ENCODE measurements around the gene CLCNKB. TPM values are rescaled to one million over a fixed set of nuclear protein-coding genes. Genes with fewer than 3 reads are reported as not detected.
"Not testable (repeated sequence)": the region's sequence is repeated elsewhere in the genome, so short reads cannot be mapped to it uniquely, and the experiment has no call there.

Gene CLCNKB
- total RNA-seq, 1 donor from 2014 or later = not detected

DNA sequence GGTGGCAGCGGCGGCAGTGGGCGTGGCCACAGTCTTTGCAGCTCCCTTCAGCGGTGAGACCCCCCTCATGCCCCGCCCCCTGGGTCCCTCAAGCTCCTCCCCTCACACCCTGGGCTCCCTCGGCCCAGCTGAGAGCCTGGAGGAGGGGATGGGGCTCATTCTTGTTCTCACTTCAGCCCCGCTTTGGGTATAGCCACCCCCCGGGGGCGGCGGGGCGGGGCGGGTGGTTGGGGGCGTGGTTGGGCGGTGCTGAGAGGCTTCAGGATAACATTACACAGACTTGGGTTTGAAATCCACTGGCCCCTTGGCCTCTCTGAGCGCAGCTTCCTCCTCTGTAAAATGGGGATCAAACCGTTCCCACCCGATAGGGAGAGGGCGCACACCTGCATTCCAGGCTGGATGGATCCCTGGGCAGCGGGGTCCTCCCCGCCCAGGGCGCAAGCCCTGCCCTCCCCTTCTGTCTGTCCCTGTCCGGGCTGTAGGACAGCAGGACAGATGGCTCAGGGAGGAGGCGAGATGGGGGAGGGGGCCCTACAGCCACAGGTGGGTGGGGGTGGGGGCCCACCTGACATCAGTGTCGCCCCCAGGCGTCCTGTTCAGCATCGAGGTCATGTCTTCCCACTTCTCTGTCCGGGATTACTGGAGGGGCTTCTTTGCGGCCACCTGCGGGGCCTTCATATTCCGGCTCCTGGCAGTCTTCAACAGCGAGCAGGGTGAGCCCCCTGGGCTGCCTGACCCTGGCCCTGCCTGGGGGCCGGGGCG, 16.7 kb upstream of the CLCNKB start:
- DNase-seq (ENCODE audit: extremely low spot score in 2 of 2) = no peak
- no peaks in the 10 kb centered on the region for H3K9me3 ChIP-seq
- H3K27ac ChIP-seq = no peak overlapping the region
- H3K27me3 ChIP-seq = no peaks in the 10 kb centered on the region
- peak in 1 of 2 donors; percentile 20 for TF ChIP-seq POLR2AphosphoS5 (IDR thresholded peaks at IDR 0.05; ENCODE audit: insufficient read depth in 1 of 2, low read depth in 1 of 2)
- no peak for TF ChIP-seq POLR2A (IDR thresholded peaks at IDR 0.05)
- TF ChIP-seq, protein P1, sequence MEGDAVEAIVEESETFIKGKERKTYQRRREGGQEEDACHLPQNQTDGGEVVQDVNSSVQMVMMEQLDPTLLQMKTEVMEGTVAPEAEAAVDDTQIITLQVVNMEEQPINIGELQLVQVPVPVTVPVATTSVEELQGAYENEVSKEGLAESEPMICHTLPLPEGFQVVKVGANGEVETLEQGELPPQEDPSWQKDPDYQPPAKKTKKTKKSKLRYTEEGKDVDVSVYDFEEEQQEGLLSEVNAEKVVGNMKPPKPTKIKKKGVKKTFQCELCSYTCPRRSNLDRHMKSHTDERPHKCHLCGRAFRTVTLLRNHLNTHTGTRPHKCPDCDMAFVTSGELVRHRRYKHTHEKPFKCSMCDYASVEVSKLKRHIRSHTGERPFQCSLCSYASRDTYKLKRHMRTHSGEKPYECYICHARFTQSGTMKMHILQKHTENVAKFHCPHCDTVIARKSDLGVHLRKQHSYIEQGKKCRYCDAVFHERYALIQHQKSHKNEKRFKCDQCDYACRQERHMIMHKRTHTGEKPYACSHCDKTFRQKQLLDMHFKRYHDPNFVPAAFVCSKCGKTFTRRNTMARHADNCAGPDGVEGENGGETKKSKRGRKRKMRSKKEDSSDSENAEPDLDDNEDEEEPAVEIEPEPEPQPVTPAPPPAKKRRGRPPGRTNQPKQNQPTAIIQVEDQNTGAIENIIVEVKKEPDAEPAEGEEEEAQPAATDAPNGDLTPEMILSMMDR (IDR thresholded peaks at IDR 0.05) = no peak
- no peaks in the 10 kb centered on the region for H3K36me3 ChIP-seq
- H3K4me1 ChIP-seq = peaks cover 11% of the 10 kb centered on the region
- intact Hi-C loops (cut with DNase I) = no loop called here
- peak overlapping the region; percentile 18 to 43 for H3K4me3 ChIP-seq

DNA sequence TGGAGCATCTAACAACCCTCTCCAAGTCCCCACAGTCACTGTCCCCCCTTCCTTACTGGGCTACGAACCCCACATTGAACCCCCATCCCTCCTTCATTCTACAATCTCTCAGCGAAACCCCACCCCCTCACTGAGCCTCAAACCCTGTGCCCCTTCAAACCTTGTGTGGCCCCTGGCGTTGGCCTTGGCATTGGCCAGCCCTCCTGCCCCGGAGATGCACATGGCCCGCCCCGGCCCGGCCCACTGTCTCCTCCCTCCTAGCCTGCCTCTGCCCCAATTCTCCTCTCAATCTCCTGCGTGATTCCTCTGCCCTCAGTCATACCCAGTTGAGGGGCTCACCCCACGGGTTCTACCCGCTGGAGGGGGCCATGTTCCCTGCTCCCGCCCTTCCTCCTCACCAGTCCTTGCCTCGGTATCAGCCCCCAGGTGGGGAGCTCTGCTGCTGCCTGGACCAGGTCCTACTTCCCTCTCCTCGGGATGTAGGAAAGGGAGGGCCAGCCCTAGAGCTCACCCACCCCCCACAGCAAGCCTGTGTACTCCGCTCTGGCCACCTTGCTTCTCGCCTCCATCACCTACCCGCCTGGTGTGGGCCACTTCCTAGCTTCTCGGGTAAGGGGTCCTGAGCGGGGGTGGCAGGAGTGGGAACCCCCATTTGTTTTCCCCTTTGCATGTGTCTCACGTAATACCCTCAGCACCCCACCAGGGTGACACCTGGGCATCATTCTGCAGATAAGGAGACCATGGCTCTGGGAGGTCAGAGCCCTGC, 15.2 kb upstream of the CLCNKB start:
- intact Hi-C loops (cut with DNase I) = no loop called here
- Histone ChIP-seq H3K27me3 (no peaks in the 10 kb centered on the region), H3K9me3 (no peaks in the 10 kb centered on the region), H3K36me3 (no peaks in the 10 kb centered on the region), H3K27ac (no peak overlapping the region), H3K4me3 (no peak overlapping the region), H3K4me1 (peaks cover 19% of the 10 kb centered on the region)
- TF ChIP-seq, protein P1 (IDR thresholded peaks at IDR 0.05) = no peak
- TF ChIP-seq POLR2A (IDR thresholded peaks at IDR 0.05) = no peak
- no peak for TF ChIP-seq POLR2AphosphoS5 (IDR thresholded peaks at IDR 0.05; ENCODE audit: insufficient read depth in 1 of 2, low read depth in 1 of 2)
- DNase-seq (ENCODE audit: extremely low spot score in 2 of 2) = no peak

DNA sequence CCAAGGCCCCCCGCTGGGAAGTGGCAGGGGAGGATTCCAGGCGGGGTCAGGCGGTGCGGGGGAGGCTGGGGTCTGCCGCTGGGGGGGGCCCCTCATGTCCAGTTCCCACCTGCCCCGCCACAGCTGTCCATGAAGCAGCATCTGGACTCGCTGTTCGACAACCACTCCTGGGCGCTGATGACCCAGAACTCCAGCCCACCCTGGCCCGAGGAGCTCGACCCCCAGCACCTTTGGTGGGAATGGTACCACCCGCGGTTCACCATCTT, 14.6 kb upstream of the CLCNKB start:
- H3K27ac ChIP-seq; H3K9me3 ChIP-seq; H3K27me3 ChIP-seq; intact Hi-C loops (cut with DNase I); H3K4me3 ChIP-seq; H3K36me3 ChIP-seq; DNase-seq (ENCODE audit: extremely low spot score in 2 of 2): not testable (repeated sequence)
- peaks cover 19% of the 10 kb centered on the region for H3K4me1 ChIP-seq

DNA sequence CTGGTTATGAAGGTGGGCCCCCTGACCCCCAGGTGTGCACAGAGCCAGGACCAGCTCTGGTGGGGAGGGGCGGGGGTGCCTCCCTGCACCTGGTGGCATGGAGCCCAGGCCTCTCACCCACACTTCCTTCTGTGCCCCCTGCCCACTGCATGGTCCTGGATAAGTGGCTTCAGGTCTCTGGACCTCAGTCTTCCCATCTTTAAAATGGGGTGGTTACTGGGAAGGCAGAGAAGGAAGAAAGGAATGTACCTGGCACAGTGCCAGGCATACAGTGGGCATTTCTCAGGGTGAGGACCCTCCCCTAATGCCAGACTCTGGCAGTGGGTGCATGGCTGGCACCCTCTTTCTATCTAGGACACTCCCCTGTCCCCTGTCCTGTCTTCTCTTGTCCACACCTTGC, 14.3 kb upstream of the CLCNKB start:
- Histone ChIP-seq H3K4me1 (peaks cover 19% of the 10 kb centered on the region), H3K9me3 (no peaks in the 10 kb centered on the region), H3K27me3 (no peaks in the 10 kb centered on the region), H3K27ac (no peak overlapping the region), H3K4me3 (no peak overlapping the region), H3K36me3 (no peaks in the 10 kb centered on the region)
- TF ChIP-seq, protein P1 (IDR thresholded peaks at IDR 0.05) = no peak
- no peak for TF ChIP-seq POLR2A (IDR thresholded peaks at IDR 0.05)
- TF ChIP-seq POLR2AphosphoS5 (IDR thresholded peaks at IDR 0.05; ENCODE audit: insufficient read depth in 1 of 2, low read depth in 1 of 2) = no peak
- intact Hi-C loops (cut with DNase I) = no loop called here
- DNase-seq (ENCODE audit: extremely low spot score in 2 of 2) = no peak

DNA sequence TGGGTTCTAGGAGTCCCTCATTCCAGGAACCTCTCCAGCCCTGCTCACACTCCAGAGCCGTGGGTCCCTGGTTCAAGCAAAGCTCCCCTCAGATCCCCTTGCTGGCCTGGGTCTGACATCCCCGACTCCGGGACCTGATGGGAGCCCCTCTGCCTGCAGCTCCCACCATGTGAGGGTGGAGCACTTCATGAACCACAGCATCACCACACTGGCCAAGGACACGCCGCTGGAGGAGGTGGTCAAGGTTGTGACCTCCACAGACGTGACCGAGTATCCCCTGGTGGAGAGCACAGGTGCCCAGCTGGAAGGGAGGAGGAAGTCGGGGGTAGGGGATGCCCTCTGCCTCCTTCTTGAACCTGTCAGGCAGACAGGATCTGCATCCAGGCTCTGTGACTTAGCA, 12.0 kb upstream of the CLCNKB start:
- Histone ChIP-seq H3K36me3 (no peaks in the 10 kb centered on the region), H3K4me1 (peaks cover 19% of the 10 kb centered on the region), H3K4me3 (no peak overlapping the region), H3K9me3 (no peaks in the 10 kb centered on the region), H3K27ac (no peak overlapping the region), H3K27me3 (no peaks in the 10 kb centered on the region)
- DNase-seq (ENCODE audit: extremely low spot score in 2 of 2) = no peak
- intact Hi-C loops (cut with DNase I) = loop anchor here (2.0 kb wide), 1 partner anchor 25 kb away; no protein-coding TSS in a partner anchor
- TF ChIP-seq, protein P1 (IDR thresholded peaks at IDR 0.05) = no peak
- TF ChIP-seq POLR2AphosphoS5 (IDR thresholded peaks at IDR 0.05; ENCODE audit: insufficient read depth in 1 of 2, low read depth in 1 of 2) (no peak), POLR2A (IDR thresholded peaks at IDR 0.05) (no peak)

All from vagina (tissue), 2 donors.